HG03196 (cell line): ENCODE measurements around the gene HSPH1.
"Not testable (repeated sequence)": the region's sequence is repeated elsewhere in the genome, so short reads cannot be mapped to it uniquely, and the experiment has no call there.

Experiments used
- ATAC-seq: cut with Tn5 transposase; IDR thresholded peaks from one replicate; pipeline ENCODE4 v1.9.1; 2021; ENCODE audit not compliant: unreplicated experiment

HSPH1 gene

GRCh38 chr13:31177813-31178495 lies 16.2 kb upstream of the HSPH1 start:
- ATAC-seq: not testable (repeated sequence)

GRCh38 chr13:31175847-31176532 lies 14.3 kb upstream of the HSPH1 start:
- ATAC-seq: no peak

- no peak for ATAC-seq
Measured at GRCh38 chr13:31174018-31174417, 12.3 kb upstream of the HSPH1 start.

GRCh38 chr13:31172535-31172934 lies 10.8 kb upstream of the HSPH1 start:
- no peak for ATAC-seq

GRCh38 chr13:31172001-31172400 lies 10.3 kb upstream of the HSPH1 start:
- no peak for ATAC-seq

- ATAC-seq: no peak
Measured at GRCh38 chr13:31168736-31169135, 7.0 kb upstream of the HSPH1 start.

GRCh38 chr13:31168166-31168565 lies 6.5 kb upstream of the HSPH1 start:
- no peak for ATAC-seq

GRCh38 chr13:31167490-31167889 lies 5.8 kb upstream of the HSPH1 start:
- ATAC-seq: peak; percentile 53

- ATAC-seq: no peak
Measured at GRCh38 chr13:31166591-31166990, 4.9 kb upstream of the HSPH1 start.

- peak; percentile 87 for ATAC-seq
Measured at GRCh38 chr13:31162151-31163008, 676 bp upstream of the HSPH1 start.

GRCh38 chr13:31160857-31161556 lies 697 bp downstream of the HSPH1 start:
- peak; percentile 26 for ATAC-seq

- ATAC-seq: no peak
Measured at GRCh38 chr13:31159306-31159705, 2.4 kb downstream of the HSPH1 start.

GRCh38 chr13:31154939-31155338 lies 6.8 kb downstream of the HSPH1 start:
- no peak for ATAC-seq

- ATAC-seq: no peak
Measured at GRCh38 chr13:31151837-31152236, 9.9 kb downstream of the HSPH1 start.

- ATAC-seq: no peak
Measured at GRCh38 chr13:31150315-31150985, 11.3 kb downstream of the HSPH1 start.

GRCh38 chr13:31149604-31150003 lies 12.1 kb downstream of the HSPH1 start:
- no peak for ATAC-seq

GRCh38 chr13:31145417-31145816 lies 16.3 kb downstream of the HSPH1 start:
- ATAC-seq: no peak

- no peak for ATAC-seq
Measured at GRCh38 chr13:31138515-31138914, 23.2 kb downstream of the HSPH1 start.

GRCh38 chr13:31136724-31137123 lies 25.0 kb downstream of the HSPH1 start:
- no peak for ATAC-seq

GRCh38 chr13:31134039-31134711 lies 27.5 kb downstream of the HSPH1 start:
- no peak for ATAC-seq
